ENCODE measurements around the gene LRRC75A. TPM values are rescaled to one million over a fixed set of nuclear protein-coding genes. Genes with fewer than 3 reads are reported as not detected.

LRRC75A gene
- polyA plus RNA-seq, 1 experiment = 1.3 TPM

DNA sequence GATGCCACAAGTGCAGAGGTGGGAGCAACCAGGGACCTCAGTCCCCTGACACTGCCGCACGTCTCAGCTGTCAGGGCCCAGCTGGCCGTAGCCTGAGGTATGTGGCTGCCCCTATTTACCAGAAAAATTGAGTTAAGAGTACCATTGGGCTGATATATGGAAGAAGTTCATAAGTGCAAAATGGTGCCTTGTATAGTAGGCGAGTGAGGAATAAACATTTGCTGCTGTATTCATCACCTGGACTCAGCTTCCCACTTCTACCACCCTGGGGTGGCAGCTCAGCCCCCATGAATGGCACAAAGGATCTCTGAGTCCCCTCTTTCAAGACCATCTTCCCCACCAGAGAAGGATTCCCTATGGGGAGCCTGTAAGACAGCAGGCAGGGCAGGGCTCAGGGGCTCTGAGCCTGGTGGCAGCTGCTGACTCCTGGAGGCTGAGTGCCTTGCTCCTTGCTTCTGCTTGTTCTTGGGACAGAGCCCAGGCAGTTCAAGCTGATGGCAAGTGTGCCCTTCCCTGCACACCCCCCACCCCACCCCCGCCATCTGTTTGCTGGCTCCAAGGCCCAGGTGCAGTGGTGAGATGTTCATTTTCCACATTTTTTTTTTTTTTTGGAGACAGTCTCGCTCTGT, 47.6 kb downstream of the LRRC75A start:
- no peak for TF ChIP-seq CTCF (IDR thresholded peaks at IDR 0.05; ENCODE audit: insufficient read depth, low read depth, low read length)
- ChIA-PET CTCF (interaction anchor here (1.0 to 5.4 kb wide), 4 partner anchors 8 to 82 kb away, joined by 3 to 46 read pairs (median 4); no protein-coding TSS in a partner anchor), POLR2A (no interaction called here)
- H3K4me3 ChIP-seq (ENCODE audit: low read depth, low read length) = no peak overlapping the region
- H3K27me3 ChIP-seq (ENCODE audit: control insufficient read depth, insufficient read depth, low read length) = no peaks in the 10 kb centered on the region
- peaks cover 44% of the 10 kb centered on the region for H3K36me3 ChIP-seq (ENCODE audit: control insufficient read depth, insufficient read depth, low read length)
- no peak for DNase-seq (ENCODE audit: low read depth)

DNA sequence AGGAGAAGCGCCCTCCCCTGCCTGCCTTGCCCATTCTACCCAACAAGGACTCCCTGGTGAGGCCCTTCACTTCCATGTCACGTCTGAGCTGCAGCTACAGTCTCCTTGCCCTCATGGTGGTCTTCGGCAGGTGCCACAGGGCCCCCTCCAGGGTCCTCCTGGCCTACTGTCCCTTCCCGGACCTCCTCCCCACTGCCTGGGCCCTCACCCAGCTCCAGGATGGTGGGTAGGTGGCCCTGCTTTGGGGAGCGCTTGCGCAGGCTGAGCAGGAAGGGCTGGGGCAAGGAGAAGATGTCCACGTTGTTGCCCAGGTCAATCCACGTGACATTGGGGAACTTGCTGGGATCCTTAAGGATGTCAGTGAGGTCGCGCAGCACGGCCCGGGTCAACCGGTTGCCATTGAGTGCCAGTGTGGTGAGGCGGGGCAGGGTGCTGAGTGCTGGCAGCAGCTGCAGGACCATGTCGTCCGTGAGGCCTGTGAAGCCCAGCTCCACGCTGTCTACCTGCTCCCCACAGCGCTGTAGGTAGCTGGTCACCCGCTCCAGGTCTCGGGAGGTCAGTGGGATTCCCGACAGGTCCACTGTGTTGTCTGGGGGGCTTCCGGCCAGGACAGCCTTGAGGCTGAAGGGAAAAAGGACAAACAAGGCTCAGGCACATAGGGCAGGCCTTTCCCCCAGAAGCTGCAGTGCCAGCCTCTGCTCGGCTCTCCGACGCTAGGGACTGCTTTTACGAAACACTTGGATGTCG, 48.3 kb downstream of the LRRC75A start:
- H3K27me3 ChIP-seq (ENCODE audit: control insufficient read depth, insufficient read depth, low read length) = no peaks in the 10 kb centered on the region
- ChIA-PET CTCF (interaction anchor here (0.8 to 5.4 kb wide), 5 partner anchors 9 to 83 kb away, joined by 3 to 46 read pairs (median 3); no protein-coding TSS in a partner anchor), POLR2A (no interaction called here)
- DNase-seq (ENCODE audit: low read depth) = no peak
- peaks cover 41% of the 10 kb centered on the region for H3K36me3 ChIP-seq (ENCODE audit: control insufficient read depth, insufficient read depth, low read length)
- no peak overlapping the region for H3K4me3 ChIP-seq (ENCODE audit: low read depth, low read length)
- TF ChIP-seq CTCF (IDR thresholded peaks at IDR 0.05; ENCODE audit: insufficient read depth, low read depth, low read length) = no peak

- Histone ChIP-seq H3K4me3 (ENCODE audit: low read depth, low read length) (no peak overlapping the region), H3K27me3 (ENCODE audit: control insufficient read depth, insufficient read depth, low read length) (no peaks in the 10 kb centered on the region), H3K36me3 (ENCODE audit: control insufficient read depth, insufficient read depth, low read length) (peaks cover 38% of the 10 kb centered on the region)
- DNase-seq (ENCODE audit: low read depth) = no peak
- ChIA-PET CTCF (interaction anchor here (0.8 to 5.4 kb wide), 4 partner anchors 10 to 83 kb away, joined by 3 to 46 read pairs (median 7); no protein-coding TSS in a partner anchor), POLR2A (interaction anchor here (0.5 kb wide), 1 partner anchor 19 kb away, joined by 3 read pairs; no protein-coding TSS in a partner anchor)
- TF ChIP-seq CTCF (IDR thresholded peaks at IDR 0.05; ENCODE audit: insufficient read depth, low read depth, low read length) = no peak
Observed at GRCh38 chr17:16442594-16443510, 49.1 kb downstream of the LRRC75A start.

GRCh38 chr17:16442141-16442540, 49.9 kb downstream of the LRRC75A start:
- DNase-seq (ENCODE audit: low read depth) = no peak
- ChIA-PET POLR2A (interaction anchor here (0.5 kb wide), 1 partner anchor 18 kb away, joined by 3 read pairs; no protein-coding TSS in a partner anchor), CTCF (interaction anchor here (1.0 to 5.4 kb wide), 4 partner anchors 10 to 80 kb away, joined by 3 to 46 read pairs (median 8); no protein-coding TSS in a partner anchor)
- H3K27me3 ChIP-seq (ENCODE audit: control insufficient read depth, insufficient read depth, low read length) = no peaks in the 10 kb centered on the region
- H3K36me3 ChIP-seq (ENCODE audit: control insufficient read depth, insufficient read depth, low read length) = peaks cover 36% of the 10 kb centered on the region
- TF ChIP-seq CTCF (IDR thresholded peaks at IDR 0.05; ENCODE audit: insufficient read depth, low read depth, low read length) = no peak
- no peak overlapping the region for H3K4me3 ChIP-seq (ENCODE audit: low read depth, low read length)

All from BJ (cell line).